ENCODE measurements around the gene ARFGEF2. TPM values are rescaled to one million over a fixed set of nuclear protein-coding genes. Genes with fewer than 3 reads are reported as not detected.

The ARFGEF2 gene
- total and polyA plus RNA-seq, 4 donors, result 10.3 to 51.3 (median 16.6) TPM

GRCh38 chr20:48931527-48932374 is 10.2 kb downstream of the ARFGEF2 start:
- H3K4me3 ChIP-seq (ENCODE audit: low read depth in 1 of 3, low read length in 3 of 3), result no peak overlapping the region
- no peak for DNase-seq (ENCODE audit: low spot score)
- H3K27ac ChIP-seq (ENCODE audit: low read depth in 1 of 2, low read length in 2 of 2), result peak overlapping the region; percentile 59 to 61
- no peaks in the 10 kb centered on the region for H3K9me3 ChIP-seq (ENCODE audit: control insufficient read depth in 4 of 4, low read length in 3 of 4)
- no peak overlapping the region for H3K9ac ChIP-seq (ENCODE audit: low read depth in 1 of 2, low read length in 2 of 2)
- H3K4me1 ChIP-seq (ENCODE audit: control insufficient read depth in 4 of 4, insufficient read depth in 4 of 4, low read length in 3 of 4), result peaks cover 25 to 50% (median 43%) of the 10 kb centered on the region in 4 donors
- no peak for TF ChIP-seq FOXA2 (IDR thresholded peaks at IDR 0.05)
- no peak for TF ChIP-seq RXRA (IDR thresholded peaks at IDR 0.05)
- TF ChIP-seq GABPA (IDR thresholded peaks at IDR 0.05 in 1 of 2, conservative IDR thresholded peaks at IDR 0.05 in 1 of 2), result no peak
- TF ChIP-seq, protein P1, sequence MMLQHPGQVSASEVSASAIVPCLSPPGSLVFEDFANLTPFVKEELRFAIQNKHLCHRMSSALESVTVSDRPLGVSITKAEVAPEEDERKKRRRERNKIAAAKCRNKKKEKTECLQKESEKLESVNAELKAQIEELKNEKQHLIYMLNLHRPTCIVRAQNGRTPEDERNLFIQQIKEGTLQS (IDR thresholded peaks at IDR 0.05), result no peak
- TF ChIP-seq, protein P2, sequence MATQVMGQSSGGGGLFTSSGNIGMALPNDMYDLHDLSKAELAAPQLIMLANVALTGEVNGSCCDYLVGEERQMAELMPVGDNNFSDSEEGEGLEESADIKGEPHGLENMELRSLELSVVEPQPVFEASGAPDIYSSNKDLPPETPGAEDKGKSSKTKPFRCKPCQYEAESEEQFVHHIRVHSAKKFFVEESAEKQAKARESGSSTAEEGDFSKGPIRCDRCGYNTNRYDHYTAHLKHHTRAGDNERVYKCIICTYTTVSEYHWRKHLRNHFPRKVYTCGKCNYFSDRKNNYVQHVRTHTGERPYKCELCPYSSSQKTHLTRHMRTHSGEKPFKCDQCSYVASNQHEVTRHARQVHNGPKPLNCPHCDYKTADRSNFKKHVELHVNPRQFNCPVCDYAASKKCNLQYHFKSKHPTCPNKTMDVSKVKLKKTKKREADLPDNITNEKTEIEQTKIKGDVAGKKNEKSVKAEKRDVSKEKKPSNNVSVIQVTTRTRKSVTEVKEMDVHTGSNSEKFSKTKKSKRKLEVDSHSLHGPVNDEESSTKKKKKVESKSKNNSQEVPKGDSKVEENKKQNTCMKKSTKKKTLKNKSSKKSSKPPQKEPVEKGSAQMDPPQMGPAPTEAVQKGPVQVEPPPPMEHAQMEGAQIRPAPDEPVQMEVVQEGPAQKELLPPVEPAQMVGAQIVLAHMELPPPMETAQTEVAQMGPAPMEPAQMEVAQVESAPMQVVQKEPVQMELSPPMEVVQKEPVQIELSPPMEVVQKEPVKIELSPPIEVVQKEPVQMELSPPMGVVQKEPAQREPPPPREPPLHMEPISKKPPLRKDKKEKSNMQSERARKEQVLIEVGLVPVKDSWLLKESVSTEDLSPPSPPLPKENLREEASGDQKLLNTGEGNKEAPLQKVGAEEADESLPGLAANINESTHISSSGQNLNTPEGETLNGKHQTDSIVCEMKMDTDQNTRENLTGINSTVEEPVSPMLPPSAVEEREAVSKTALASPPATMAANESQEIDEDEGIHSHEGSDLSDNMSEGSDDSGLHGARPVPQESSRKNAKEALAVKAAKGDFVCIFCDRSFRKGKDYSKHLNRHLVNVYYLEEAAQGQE (IDR thresholded peaks at IDR 0.05), result no peak
- TF ChIP-seq FOXA1 (IDR thresholded peaks at IDR 0.05), result no peak
- no peak for TF ChIP-seq RAD21 (IDR thresholded peaks at IDR 0.05)
- no peak for TF ChIP-seq HNF4A (conservative IDR thresholded peaks at IDR 0.05)
- no peak for TF ChIP-seq EGR1 (IDR thresholded peaks at IDR 0.05; ENCODE audit: low read depth in 2 of 2)
- TF ChIP-seq, protein P3, sequence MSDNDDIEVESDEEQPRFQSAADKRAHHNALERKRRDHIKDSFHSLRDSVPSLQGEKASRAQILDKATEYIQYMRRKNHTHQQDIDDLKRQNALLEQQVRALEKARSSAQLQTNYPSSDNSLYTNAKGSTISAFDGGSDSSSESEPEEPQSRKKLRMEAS (IDR thresholded peaks at IDR 0.05), result no peak
- no peak for TF ChIP-seq SP1 (IDR thresholded peaks at IDR 0.05)
- no peak for TF ChIP-seq YY1 (IDR thresholded peaks at IDR 0.05)
- no peaks in the 10 kb centered on the region for H3K36me3 ChIP-seq (ENCODE audit: control insufficient read depth in 4 of 4, insufficient read depth in 3 of 4, low read depth in 1 of 4, low read length in 3 of 4)
- no peaks in the 10 kb centered on the region for H3K27me3 ChIP-seq (ENCODE audit: control insufficient read depth in 4 of 4, insufficient read depth in 4 of 4, low read length in 3 of 4)
- 91% methylated on average over 9 of the region's 9 CpGs for WGBS

DNA sequence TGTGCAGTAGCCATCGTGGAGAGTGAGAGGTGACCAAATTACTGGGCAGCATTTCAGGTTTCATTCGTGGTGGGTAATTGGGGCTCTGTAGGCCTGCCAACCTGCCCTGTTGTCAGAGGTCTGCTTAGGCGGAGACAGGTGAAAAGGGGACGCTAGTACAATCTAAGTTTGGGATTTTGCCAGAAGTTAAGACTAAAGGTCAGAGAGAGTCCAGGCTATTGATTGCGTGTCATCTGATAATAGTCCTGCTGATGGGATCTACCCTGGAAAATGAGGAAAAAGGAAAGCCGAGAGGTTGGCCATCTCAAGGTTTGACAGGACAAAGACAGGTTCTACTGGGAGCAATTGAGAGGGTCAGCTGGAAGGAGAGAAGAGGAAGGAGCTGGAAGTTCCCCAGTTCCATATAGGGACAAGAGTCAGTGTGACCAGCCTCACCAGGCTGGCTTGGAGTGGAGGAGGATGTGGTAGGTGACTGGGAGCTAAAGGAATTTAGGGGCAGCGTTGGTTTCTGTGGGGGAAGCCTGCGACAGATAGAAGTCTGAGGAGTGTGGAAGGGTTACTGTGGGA is 10.9 kb downstream of the ARFGEF2 start:
- WGBS, result 35% methylated on average over 8 of the region's 8 CpGs
- Histone ChIP-seq H3K27me3 (ENCODE audit: control insufficient read depth in 4 of 4, insufficient read depth in 4 of 4, low read length in 3 of 4) (no peaks in the 10 kb centered on the region), H3K9me3 (ENCODE audit: control insufficient read depth in 4 of 4, low read length in 3 of 4) (no peaks in the 10 kb centered on the region), H3K4me3 (ENCODE audit: low read depth in 1 of 3, low read length in 3 of 3) (no peak overlapping the region), H3K4me1 (ENCODE audit: control insufficient read depth in 4 of 4, insufficient read depth in 4 of 4, low read length in 3 of 4) (peaks cover 25 to 53% (median 43%) of the 10 kb centered on the region in 4 donors), H3K36me3 (ENCODE audit: control insufficient read depth in 4 of 4, insufficient read depth in 3 of 4, low read depth in 1 of 4, low read length in 3 of 4) (no peaks in the 10 kb centered on the region), H3K9ac (ENCODE audit: low read depth in 1 of 2, low read length in 2 of 2) (no peak overlapping the region), H3K27ac (ENCODE audit: low read depth in 1 of 2, low read length in 2 of 2) (peak overlapping the region; percentile 59 to 61)
- no peak for DNase-seq (ENCODE audit: low spot score)
- TF ChIP-seq FOXA2 (IDR thresholded peaks at IDR 0.05), result no peak
- peak; percentile 72 to 79 for TF ChIP-seq HNF4A (conservative IDR thresholded peaks at IDR 0.05)
- no peak for TF ChIP-seq EGR1 (IDR thresholded peaks at IDR 0.05; ENCODE audit: low read depth in 2 of 2)
- no peak for TF ChIP-seq TAF1 (conservative IDR thresholded peaks at IDR 0.05)
- TF ChIP-seq NR2F2 (IDR thresholded peaks at IDR 0.05), result peak; percentile 51
- TF ChIP-seq, protein P3 (IDR thresholded peaks at IDR 0.05), result peak; percentile 29
- TF ChIP-seq GABPA (IDR thresholded peaks at IDR 0.05 in 1 of 2, conservative IDR thresholded peaks at IDR 0.05 in 1 of 2), result no peak
- TF ChIP-seq HNF4G (IDR thresholded peaks at IDR 0.05), result peak; percentile 27
- TF ChIP-seq ZBTB33 (IDR thresholded peaks at IDR 0.05), result peak; percentile 17
- peak; percentile 73 for TF ChIP-seq SP1 (IDR thresholded peaks at IDR 0.05)
- TF ChIP-seq JUND (IDR thresholded peaks at IDR 0.05), result peak in 1 of 2 donors; percentile 46
- TF ChIP-seq, protein P4, sequence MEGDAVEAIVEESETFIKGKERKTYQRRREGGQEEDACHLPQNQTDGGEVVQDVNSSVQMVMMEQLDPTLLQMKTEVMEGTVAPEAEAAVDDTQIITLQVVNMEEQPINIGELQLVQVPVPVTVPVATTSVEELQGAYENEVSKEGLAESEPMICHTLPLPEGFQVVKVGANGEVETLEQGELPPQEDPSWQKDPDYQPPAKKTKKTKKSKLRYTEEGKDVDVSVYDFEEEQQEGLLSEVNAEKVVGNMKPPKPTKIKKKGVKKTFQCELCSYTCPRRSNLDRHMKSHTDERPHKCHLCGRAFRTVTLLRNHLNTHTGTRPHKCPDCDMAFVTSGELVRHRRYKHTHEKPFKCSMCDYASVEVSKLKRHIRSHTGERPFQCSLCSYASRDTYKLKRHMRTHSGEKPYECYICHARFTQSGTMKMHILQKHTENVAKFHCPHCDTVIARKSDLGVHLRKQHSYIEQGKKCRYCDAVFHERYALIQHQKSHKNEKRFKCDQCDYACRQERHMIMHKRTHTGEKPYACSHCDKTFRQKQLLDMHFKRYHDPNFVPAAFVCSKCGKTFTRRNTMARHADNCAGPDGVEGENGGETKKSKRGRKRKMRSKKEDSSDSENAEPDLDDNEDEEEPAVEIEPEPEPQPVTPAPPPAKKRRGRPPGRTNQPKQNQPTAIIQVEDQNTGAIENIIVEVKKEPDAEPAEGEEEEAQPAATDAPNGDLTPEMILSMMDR (IDR thresholded peaks at IDR 0.05; ENCODE audit: low read depth, low read length, missing input control), result no peak
- peak; percentile 94 to 96 for TF ChIP-seq RXRA (IDR thresholded peaks at IDR 0.05)
- peak; percentile 57 for TF ChIP-seq YY1 (IDR thresholded peaks at IDR 0.05)
- TF ChIP-seq, protein P2 (IDR thresholded peaks at IDR 0.05), result no peak
